ENCODE results near the gene SLC22A4.
A peak's percentile ranks its signal among the peaks of the same experiment; 100 is the strongest.

SLC22A4 gene

DNA sequence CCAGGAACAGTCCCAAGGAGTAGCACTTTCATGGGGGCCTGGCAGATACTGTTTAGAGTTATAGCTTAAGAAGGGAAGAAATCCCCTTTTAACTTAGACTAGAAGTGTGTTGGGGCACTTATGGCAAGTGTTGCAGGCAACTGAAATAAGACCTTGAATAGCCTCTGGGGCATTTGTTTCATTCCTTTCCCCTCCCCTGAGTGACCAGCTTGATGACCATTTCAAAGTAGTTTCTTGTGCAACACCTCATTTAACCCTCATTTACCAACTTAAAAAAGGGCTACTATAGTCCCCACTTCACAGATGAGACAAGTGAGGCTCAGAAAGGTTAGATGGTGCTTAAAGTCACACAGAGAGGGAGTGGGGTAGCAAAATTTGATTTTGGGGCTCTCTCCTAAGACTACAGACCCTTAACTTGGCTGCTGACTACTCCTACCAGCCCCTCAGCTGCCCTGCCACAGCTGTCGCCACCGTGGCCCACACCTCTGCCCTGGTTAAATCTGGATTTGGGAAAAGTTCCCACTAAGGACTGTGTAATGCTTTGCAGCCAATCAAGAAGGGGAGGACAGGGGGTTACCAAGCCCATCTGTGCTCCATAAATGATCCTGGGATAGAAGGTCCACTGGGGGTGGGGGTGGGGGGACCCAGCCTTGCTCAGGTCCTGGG, 31.2 kb upstream of the SLC22A4 start:
- no peak for DNase-seq

DNA sequence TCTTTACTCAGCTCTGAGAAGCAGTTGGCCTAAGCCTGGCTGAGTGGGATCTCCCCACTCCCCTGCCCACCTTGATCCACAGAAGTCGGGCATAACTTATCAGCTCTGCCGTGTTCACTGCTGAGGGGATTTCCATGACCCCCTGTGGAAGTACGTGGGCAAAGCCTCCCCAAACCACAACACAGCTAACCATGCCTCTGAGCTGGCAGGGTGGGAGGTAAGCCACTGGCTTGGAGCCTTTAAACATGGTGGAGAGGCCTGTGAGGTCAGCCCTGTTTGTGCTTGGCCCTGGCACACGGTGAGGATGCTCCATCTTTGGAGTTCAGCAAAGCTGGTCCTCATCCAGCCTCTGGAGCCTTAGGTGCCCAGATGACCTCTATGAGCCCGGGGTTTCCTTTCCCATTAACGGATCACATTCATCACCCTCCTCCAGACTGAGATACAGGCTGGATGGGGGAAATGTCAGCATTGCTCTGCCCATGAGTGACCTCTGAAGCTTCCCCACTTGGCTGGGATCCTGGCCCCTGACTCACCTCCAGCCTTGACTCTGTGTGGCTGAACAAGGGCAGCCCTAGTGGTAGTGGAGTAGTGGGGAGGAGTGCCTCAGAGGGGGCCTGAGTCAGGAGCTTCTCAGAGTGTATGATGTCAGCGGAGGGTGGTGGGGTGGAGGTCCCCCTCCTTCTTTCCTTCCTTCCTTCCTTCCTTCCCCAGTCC, 30.5 kb upstream of the SLC22A4 start:
- DNase-seq, result peak; percentile 65

DNA sequence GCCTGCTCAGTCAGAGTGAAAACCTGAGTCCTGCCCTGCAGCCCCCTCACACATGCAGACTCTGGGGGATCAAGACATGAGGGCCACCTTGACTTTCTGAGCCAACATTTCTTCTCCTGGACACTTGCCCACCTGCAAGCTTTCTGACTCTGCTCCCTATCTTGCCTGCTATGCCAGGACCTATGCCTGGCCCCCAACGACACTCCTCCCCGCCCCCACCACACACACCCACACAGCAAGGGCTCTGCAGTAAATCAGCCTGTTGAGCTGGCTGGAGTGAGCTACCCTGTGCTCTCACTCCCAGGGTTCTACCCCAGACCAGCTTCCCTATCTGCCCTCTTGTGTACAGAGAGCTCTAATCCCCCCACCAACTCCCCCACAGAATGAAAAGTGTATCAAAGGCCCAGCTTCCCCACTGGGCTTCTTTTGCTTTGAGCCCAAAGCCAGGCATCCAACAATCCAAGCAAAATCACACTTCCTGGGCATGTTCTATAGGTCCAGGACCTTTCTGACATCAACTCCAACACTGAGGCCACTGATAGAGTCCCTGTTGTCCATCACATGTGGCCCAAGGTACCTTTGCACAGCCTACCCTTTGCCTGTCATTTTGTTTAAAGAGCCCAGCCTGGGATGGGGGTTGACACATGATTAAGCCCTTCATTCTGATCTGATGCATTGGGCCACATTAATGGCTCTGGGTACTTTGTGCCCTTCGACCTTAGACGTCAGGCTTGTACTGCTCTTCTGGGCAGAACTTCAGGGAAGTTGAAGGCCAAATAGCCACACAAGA, 29.5 kb upstream of the SLC22A4 start:
- peak; percentile 53 for DNase-seq

DNA sequence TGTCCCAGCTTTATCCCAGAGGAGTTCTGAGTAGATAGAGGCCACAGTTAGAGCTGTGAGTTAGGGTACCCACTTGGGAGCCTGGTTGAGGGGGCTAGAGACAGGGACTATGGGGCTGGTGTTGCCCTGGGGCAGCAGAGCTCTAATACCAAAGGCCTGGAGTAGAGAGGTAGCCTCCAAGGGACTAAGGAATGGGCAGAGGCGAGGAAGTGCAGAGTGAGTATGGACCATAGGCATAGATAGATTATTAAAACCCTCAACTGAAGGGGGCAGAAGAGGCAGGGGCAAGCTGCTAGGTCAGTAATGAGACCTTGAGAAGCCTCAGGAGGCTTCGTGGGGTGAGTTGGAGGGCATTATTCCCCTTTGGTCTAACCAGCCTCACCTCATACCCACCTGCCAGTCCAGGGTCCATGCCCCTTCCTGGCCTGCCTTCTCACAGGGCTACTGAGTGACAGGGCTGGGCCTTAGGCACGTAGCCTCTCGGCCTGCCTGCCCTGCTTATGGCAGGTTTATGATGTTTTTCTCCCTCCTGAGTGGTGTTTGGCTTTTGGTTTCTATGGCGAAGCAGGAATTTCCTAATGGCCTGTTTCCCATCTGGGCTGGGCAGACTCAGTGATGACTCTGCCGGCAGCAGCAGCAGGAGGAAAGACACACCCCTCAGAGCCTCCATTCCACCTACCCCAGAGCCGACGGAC, 28.7 kb upstream of the SLC22A4 start:
- DNase-seq, result peak; percentile 54

DNA sequence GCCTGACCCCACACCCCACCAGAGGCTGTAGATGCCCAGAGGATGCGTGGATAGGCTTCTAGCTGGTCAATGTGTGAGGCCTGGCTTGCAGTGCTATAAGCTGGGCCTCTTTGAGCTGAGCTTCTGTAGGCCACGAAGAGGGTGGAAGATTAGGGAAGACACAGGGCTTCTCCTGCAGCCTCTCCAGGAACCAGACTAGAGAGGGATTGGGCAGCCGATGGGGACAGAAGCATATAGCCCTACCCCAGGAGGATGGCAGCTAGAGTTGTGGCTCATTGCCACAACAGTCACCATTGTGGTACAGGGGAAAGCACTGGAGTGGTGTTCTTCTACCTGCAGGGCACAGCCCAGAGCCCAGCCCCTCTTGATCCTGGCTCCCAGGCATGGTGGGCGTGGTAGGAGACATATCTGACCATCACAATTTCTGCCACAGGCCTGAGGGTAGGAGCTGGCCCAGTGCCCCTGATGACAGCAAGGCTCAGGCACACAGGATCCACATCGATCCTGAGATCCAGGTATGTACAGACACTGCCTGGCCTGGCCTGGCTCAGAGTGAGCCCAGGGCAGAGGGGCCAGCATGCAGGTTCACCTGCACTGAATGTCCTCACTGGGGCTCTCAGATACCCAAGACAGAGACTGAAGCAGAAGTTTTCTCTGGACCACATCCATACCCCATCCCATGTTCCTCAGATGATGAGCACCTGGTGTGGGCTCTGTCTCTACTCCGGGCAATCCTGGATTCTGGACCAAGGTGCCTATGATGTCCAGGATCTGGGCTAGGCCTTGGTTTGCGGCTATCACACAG, 28.0 kb upstream of the SLC22A4 start:
- peak; percentile 58 for DNase-seq

DNA sequence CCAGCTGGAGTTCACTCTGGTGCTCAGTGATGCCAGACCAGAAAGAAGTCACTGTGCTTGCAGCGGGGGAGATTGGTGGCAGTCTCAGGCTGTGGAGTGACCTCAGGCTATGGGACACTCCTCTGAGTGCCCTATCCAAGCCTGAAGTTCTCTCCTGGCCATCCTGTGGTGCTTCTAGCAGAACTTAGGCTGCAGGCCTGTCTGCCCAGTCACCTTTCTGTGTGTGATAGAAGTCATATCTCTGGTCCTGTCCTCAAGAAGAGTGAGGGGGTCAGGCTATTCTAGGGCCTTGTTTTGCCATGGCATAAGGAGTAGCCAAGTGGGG, 27.4 kb upstream of the SLC22A4 start:
- DNase-seq, result peak; percentile 48

DNA sequence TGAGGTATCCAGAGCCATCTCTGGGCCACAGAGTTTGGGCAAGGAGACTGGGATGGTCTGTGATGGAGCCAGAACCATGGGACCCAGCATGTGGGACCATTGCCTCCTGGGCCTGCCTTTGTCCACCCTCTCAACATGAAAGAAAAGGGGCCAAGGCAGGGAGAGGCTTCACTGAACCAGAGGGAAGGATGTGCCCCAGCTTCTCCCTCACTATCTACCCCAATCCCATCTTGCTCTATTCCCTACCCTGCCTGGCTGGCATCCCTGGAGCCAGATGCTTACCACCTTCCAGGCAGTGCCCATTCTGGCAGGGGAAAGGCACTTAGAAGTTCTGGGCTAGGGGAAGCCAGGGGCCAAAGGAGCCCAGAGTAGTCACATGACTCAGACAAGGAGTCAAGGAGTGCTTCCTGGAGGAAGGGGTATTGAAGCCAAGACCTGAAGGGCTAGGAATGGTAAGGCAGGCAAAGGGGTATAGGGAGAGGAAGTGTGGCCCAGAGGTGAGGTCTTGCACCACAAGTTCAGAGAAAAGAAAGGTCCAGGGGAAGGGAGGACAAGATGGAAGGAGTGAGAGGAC, 26.9 kb upstream of the SLC22A4 start:
- peak; percentile 49 for DNase-seq

DNA sequence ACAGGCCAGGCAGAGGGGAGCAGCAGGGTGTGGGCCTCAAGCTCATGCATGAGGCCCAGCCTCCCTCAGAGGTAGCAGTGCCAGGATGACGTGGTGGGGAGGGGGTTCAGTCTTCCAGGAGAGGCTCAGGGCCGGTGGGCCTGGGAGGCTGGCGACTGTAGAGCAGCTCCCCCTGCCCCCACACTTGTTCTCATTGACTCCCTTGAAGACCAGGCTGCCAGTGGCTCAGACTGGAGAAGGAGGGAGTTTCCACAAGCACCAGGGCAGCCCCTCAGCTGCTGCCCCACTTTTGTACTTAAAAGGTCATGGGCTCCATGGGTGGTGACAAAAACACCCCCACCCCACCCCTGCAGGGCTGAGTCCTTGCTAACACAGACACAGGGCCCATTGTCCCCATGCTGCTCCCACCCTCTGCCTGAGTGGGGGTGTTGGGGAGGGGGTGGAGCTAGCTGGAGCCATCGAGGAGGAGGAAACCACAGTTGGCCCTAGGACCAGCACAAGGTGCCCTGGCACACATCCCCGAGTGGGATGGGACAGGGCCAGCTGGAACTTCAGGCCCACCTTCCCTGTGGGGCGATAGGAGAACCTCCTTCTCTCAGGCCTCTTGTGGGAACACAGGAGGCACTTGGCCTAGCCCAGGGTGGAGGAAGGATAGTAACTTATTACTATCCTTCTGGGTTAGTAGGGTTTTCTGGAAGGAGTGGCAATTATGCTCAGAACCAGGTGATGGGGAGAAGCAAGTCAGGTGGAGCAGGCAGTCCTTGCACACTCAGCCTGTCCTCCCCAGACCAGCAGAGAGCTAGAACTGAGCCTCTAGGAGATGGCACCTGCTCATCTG, 26.0 kb upstream of the SLC22A4 start:
- peak; percentile 52 for DNase-seq

DNA sequence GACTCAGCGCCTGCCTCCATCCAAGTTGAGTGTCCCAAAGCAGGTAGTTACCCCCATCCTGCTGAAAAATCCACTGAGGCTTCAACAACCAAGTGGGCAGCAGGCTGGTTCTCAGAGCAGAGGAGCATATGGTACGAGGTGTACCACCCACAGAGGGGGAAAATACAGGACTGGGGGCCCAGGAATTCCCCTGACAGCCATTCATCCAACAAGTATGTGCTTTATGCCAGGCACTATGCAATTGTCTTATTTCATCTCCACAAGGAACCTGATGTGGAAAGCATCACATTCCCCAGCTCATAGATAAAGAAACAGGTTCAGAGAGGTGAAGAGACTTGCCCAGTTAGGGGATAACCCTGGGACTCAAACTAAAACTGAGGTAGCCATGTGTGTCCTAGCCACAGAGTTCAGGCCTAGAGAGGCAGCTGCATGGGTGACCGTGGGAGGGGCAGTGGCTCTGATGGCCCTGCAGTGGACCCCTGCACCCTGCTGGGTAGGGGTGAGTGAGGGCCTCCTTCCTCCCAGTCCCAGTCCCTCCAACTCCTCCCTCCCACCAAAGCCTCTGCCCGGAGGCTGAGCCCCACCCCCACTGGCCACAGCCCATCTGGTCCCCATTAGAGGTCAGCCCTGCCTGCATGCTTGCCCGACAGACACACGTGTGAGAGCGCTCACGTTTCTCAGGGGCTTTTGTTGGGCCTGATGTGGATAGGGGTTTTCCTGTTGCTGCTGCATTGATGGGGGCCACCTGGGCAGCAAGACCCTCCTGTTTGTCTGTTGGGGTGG, 25.2 kb upstream of the SLC22A4 start:
- peak; percentile 54 for DNase-seq

DNA sequence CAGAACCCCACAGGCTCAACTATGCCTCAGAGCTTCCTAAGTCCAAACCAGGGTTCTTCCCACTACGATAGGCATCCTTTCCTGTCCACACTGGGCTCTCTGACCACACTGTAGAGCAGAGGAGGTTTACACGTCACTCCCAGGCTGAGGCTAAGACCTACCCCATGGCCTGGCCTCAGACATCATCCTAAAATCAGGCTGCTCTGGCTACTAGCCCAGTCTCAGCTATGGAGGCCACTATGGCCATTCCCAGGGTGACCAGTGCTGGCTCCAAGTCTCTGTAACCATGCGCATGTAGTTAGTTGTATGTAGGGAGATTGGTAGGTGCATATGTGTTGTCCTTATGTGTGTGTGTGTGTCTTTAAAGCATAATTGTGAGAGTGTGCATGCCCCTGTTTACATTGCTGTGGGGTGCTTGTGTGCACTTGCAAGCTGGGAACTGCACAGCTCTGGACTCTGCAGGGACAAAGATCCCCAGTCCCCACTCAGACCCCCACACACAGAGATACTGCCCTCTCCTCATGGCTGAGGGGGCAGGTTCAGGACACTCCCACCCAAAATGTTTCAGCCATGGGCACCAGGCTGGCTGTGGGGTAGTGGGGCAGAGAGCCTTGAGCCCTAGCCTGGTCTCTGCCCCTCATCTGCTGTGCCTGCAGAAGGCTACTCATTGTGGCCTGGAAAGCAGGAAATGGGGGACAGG, 24.4 kb upstream of the SLC22A4 start:
- peak; percentile 49 for DNase-seq

DNA sequence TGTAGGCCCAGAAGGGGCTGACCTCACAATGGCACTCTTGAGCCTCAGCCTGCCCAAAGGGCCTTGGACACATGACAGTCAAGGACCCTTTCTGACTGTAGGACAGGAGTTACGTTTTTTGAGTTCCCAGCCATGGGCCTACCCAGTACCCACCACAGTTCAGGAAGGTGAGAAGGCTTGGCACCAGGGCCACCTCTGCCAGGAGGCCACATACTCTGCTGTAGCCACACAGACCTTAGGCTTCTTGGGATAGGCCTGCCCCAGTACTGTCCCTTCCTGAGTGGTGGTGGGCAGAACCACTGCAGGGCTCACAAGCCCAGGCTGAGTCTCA, 23.9 kb upstream of the SLC22A4 start:
- peak; percentile 56 for DNase-seq

DNA sequence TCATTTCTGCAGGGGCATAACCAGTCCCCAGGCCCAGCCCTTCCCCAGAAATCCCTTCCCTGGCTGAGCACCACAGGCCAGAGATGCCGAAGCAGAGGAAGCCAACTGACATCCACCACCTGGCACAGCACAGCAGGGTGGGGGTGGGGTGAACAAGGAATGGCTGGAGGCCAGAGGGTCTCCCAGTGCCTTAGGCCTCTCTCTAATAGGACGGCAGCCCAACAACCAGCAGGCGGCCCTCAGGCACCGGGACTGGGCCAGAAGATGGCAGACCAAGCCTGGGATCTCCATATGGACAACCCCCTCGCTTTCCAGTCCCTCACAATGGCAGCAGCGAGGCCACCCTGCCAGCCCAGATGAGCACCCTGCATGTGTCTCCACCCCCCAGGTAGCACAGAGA, 23.5 kb upstream of the SLC22A4 start:
- DNase-seq, result no peak

DNA sequence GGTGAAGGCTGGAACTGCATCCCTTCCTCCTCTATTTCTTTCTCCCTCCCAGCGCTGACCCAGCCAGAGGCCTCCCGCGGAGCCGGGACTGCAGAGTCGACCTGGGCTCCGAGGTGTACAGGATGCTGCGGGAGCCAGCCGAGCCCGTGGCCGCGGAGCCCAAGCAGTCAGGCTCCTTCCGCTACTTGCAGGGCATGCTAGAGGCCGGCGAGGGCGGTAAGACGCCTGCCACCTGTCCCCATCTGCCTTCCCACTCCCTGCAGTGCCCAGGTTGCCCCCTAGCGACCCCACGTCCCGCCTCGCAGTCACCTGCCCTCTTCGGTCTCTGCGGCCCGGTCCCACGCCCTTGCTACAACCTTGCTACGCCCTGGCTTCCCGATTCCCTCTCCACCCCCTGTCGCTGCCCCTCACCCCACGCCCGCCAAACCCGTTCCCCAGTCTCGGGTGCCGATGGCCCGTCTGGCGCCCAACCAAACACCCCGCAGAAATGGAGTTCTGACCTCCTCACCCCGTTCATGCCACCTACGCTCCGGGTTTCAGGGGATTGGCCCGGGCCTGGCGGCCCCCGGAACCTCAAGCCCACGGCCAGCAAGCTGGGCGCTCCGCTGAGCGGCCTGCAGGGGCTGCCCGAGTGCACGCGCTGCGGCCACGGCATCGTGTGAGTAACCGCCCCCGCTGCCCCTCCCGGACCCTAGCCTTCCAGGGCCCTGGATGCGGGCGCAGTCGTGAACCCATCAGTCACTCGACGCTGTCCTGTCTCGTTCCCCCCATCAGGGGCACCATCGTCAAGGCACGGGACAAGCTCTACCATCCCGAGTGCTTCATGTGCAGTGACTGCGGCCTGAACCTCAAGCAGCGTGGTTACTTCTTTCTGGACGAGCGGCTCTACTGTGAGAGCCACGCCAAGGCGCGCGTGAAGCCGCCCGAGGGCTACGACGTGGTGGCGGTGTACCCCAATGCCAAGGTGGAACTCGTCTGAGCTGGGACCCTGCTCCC, 22.6 kb upstream of the SLC22A4 start:
- DNase-seq, result peak; percentile 68

DNA sequence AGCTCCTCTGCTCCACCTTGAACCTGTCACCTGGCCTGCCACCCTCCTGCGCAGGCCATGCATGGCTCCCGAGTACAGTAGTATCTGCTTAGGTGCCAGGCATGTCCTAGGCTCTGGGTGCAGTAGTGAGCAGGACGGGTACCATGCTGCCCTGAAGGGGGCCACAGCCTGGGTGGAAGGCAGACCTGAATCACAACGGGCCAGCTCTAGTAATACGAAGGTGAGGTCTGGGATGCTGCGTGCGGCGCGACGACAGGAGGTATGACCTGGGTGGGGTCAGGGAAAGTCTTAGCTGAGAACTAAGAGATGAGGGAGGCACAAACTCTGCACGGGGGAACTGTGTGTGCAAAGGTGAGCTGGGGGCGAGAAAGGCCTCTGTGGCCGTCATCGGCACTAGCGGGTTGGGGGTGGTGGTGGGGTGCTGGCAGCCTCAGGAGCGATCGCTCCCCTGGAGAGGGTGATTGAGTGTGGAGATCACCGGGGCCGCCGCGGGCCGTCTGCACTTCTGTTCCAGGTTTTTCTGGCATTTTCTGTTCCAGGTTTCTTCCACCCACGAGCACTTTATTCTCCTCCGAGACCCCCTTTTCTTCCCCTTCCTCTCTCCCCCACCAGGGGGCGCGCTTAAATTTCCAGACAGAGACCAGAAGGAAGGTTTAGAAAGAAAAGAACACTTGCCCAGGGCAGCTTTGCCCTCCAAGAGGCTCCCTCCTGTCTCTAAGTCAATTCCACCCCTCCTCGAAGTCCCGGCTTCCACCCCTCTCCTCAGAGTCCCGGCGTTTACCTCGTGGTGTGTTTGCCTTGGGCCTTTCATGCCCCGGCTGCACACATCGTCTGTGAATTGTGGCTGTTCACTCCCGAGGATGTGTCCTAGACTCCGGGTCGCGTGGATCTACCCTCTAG, 21.6 kb upstream of the SLC22A4 start:
- peak; percentile 92 for DNase-seq

DNA sequence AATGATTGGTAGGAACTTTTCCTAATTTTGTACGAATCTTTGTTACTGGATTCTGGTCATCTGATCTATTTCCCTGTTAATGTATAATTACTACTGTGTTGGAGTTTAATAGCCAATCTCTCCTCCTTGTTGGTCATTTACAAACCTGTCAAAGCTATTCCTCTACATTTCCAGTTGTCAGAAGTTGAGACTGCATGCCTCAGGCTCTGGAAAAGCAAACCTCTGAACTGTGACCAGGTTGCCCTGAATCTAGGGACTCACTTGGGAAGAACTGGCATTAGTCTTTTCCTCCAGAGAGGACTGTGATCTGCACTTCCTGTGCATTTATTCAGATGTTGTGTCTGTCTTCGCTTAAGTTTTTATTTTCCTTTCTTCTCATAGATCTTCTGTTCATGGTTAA, 20.6 kb upstream of the SLC22A4 start:
- peak; percentile 32 for DNase-seq

DNA sequence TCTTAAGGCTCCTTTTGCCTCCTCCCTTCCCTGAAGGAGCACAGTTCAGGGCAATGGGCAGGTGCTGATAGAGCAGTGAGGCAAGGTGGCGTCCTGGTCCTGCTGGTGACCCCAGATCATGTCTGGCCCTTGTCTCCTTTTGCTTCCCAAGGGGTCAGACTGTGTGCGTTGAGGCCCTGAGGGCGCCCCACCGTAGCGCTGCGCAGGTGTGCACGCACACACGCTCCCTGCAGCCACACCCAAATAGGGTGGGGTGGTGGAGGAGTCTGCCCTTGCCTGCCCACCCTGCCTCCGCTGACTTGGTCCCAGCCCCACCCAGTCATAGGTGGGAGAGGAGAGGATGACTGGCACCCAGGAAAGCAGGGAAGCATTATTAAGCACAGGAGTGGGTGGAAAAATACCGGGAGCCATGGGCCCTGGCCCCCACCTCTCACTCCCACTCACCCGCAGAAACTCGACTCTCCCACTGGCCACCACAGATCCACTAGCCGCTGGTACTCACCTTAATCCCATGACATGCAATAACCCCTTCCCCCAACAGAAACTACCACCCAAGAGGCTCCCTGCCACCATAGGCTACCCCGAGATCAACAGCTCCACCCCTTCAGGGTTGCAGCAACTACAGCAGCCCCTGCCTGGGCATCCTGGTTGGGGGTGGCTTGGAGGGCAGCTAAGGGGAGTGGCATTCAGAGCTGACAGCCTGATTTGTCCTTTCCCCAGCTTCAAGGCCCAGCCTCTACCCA, 20.0 kb upstream of the SLC22A4 start:
- DNase-seq, result peak; percentile 53
